Panc1 (cell line): ENCODE results near the gene MYO3B. TPM values are rescaled to one million over a fixed set of nuclear protein-coding genes. Genes with fewer than 3 reads are reported as not detected.

ENCODE experiments used
- ATAC-seq: fragments of 200-7000 bp; cut with Tn5 transposase; 2 replicates; pipeline ENCODE4 v1.9.1; 2020; ENCODE audit warnings: mild to moderate bottlenecking, moderate library complexity
- BruUV-seq: library from RNA; stranded (reverse); fragments of 400-500 nt; replicated peaks from 2 replicates; lab custom pipeline; 2021; lab: Mats Ljungman, UMichigan
- CTCF ChIA-PET: fragments of 300-600 bp; sonication (Branson Sonifier 250); formaldehyde crosslinking; loops from one replicate; lab custom pipeline; 2022; ENCODE audit warnings: antibody characterized with exemption; lab: Charles Lee
- POLR2A ChIA-PET: fragments of 300-600 bp; sonication (Branson Sonifier 250); formaldehyde crosslinking; loops from one replicate; lab custom pipeline; 2022; ENCODE audit warnings: antibody characterized with exemption; lab: Charles Lee
- DNase-seq: peaks from one replicate; pipeline ENCODE4 v3.0.0-alpha.2; 2010; ENCODE audit warnings: low read depth, low spot score
- H3K27ac ChIP-seq: 2 replicates; pipeline ENCODE4 v1.5.1; 2011; ENCODE audit warnings: mild to moderate bottlenecking, low read length, inconsistent platforms
- H3K27me3 ChIP-seq: fragments of 200-500 bp; sonication (Bioruptor generic); 2 replicates; pipeline ENCODE4 v1.6.0; 2014; ENCODE audit warnings: low read length, inconsistent platforms; ENCODE audit not compliant: control insufficient read depth, insufficient read depth
- H3K36me3 ChIP-seq: fragments of 200-500 bp; sonication (Bioruptor generic); 2 replicates; pipeline ENCODE4 v1.5.1; 2014; ENCODE audit warnings: inconsistent platforms, mild to moderate bottlenecking, low read length, moderate library complexity; ENCODE audit not compliant: control insufficient read depth, insufficient read depth
- H3K4me1 ChIP-seq: 2 replicates; pipeline ENCODE4 v1.5.1; 2011; ENCODE audit warnings: inconsistent platforms, mild to moderate bottlenecking, low read length, moderate library complexity; ENCODE audit not compliant: control insufficient read depth, insufficient read depth
- H3K4me3 ChIP-seq, 2 experiments: 2 replicates each; pipeline ENCODE4 v1.5.1; 2011 to 2012; ENCODE audit warnings: low read depth in 2 of 2, low read length in 2 of 2, mild to moderate bottlenecking in 2 of 2, inconsistent platforms in 1 of 2, moderate library complexity in 1 of 2
- H3K9me3 ChIP-seq: fragments of 200-500 bp; sonication (Bioruptor generic); 2 replicates; pipeline ENCODE4 v1.5.1; 2014; ENCODE audit warnings: low read depth, mild to moderate bottlenecking, inconsistent platforms, low read length, moderate library complexity; ENCODE audit not compliant: control insufficient read depth, insufficient read depth
- POLR2AphosphoS5 ChIP-seq: IDR thresholded peaks from 2 replicates; pipeline ENCODE4 v1.6.1; 2012; ENCODE audit warnings: mild to moderate bottlenecking, low read depth, low read length, moderate library complexity
- SIN3A ChIP-seq: IDR thresholded peaks from 2 replicates; pipeline ENCODE4 v1.6.1; 2012; ENCODE audit warnings: low read depth, mild to moderate bottlenecking, low read length, moderate library complexity, borderline replicate concordance; ENCODE audit not compliant: insufficient read depth
- TCF7L2 ChIP-seq: IDR thresholded peaks from 2 replicates; pipeline ENCODE4 v1.6.1; 2011; ENCODE audit warnings: mild to moderate bottlenecking, low read depth, low read length, inconsistent platforms
- in situ Hi-C: cut with HindIII; loops from 2 replicates; pipeline ENCODE4 v1.10.0; 2016; ENCODE audit warnings: low sequenced_read_pairs, low pct_unique_long_range_greater_than_20kb
- intact Hi-C: fragments of 100-400 bp; cut with micrococcal nuclease; formaldehyde crosslinking; loops from one replicate; pipeline ENCODE4 v1.10.0; 2022; ENCODE audit not compliant: unreplicated experiment
- total RNA-seq: library from RNA; stranded (reverse); gene quantifications from one replicate; pipeline ENCODE4 v1.2.1, GENCODE V29; 2021; ENCODE audit not compliant: unreplicated experiment
- TF ChIP-seq, protein P1 (sequence below), 2 experiments: IDR thresholded peaks; 2 replicates each; pipeline ENCODE4 v1.6.1; 2011 to 2012; ENCODE audit warnings: low read depth in 2 of 2, control low read depth in 1 of 2, low read length in 1 of 2, mild to moderate bottlenecking in 1 of 2, moderate library complexity in 1 of 2; ENCODE audit not compliant: insufficient read depth in 1 of 2
- TF ChIP-seq, protein P2 (sequence below): fragments of 450-650 bp; IDR thresholded peaks from 2 replicates; pipeline ENCODE4 v1.5.1; 2017; ENCODE audit warnings: mild to moderate bottlenecking

MYO3B gene
- total RNA-seq, 1 experiment from 2014 or later, result 0.05 TPM

DNA sequence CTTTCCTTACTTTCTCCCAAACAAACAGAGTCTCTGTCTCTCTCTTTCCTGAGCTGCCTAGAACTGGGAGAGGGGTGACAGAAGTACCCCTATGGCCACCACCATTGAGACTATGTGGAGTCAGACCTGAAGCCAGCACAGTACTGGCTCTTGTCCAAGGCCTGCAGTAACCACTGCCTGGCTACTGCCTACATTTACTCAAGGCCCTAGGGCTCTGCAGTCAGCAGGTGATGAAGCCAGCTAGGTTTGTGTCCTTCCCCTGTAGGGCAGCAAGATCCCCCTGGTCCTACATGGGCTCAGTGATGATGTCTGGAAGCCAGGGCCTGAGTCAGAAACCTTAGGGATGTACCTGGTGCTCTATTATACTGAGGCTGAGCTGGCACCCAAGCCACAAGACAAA lies 12.2 kb downstream of the MYO3B start:
- BruUV-seq, result no TSS peak
- Histone ChIP-seq H3K4me1 (no peaks in the 10 kb centered on the region), H3K27ac (no peak overlapping the region), H3K36me3 (no peaks in the 10 kb centered on the region), H3K4me3 (no peak overlapping the region), H3K27me3 (no peaks in the 10 kb centered on the region), H3K9me3 (no peaks in the 10 kb centered on the region; the same call in 1 of the 2 replicates)
- in situ Hi-C loops (no loop called here), intact Hi-C loops (no loop called here)
- TF ChIP-seq POLR2AphosphoS5, result no peak
- no peak for TF ChIP-seq TCF7L2
- TF ChIP-seq, protein P1, sequence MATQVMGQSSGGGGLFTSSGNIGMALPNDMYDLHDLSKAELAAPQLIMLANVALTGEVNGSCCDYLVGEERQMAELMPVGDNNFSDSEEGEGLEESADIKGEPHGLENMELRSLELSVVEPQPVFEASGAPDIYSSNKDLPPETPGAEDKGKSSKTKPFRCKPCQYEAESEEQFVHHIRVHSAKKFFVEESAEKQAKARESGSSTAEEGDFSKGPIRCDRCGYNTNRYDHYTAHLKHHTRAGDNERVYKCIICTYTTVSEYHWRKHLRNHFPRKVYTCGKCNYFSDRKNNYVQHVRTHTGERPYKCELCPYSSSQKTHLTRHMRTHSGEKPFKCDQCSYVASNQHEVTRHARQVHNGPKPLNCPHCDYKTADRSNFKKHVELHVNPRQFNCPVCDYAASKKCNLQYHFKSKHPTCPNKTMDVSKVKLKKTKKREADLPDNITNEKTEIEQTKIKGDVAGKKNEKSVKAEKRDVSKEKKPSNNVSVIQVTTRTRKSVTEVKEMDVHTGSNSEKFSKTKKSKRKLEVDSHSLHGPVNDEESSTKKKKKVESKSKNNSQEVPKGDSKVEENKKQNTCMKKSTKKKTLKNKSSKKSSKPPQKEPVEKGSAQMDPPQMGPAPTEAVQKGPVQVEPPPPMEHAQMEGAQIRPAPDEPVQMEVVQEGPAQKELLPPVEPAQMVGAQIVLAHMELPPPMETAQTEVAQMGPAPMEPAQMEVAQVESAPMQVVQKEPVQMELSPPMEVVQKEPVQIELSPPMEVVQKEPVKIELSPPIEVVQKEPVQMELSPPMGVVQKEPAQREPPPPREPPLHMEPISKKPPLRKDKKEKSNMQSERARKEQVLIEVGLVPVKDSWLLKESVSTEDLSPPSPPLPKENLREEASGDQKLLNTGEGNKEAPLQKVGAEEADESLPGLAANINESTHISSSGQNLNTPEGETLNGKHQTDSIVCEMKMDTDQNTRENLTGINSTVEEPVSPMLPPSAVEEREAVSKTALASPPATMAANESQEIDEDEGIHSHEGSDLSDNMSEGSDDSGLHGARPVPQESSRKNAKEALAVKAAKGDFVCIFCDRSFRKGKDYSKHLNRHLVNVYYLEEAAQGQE (IDR thresholded peaks at IDR 0.05; ENCODE audit: insufficient read depth in 1 of 2, low read depth in 2 of 2, low read length in 1 of 2), result no peak
- no peak for TF ChIP-seq SIN3A
- TF ChIP-seq, protein P2, sequence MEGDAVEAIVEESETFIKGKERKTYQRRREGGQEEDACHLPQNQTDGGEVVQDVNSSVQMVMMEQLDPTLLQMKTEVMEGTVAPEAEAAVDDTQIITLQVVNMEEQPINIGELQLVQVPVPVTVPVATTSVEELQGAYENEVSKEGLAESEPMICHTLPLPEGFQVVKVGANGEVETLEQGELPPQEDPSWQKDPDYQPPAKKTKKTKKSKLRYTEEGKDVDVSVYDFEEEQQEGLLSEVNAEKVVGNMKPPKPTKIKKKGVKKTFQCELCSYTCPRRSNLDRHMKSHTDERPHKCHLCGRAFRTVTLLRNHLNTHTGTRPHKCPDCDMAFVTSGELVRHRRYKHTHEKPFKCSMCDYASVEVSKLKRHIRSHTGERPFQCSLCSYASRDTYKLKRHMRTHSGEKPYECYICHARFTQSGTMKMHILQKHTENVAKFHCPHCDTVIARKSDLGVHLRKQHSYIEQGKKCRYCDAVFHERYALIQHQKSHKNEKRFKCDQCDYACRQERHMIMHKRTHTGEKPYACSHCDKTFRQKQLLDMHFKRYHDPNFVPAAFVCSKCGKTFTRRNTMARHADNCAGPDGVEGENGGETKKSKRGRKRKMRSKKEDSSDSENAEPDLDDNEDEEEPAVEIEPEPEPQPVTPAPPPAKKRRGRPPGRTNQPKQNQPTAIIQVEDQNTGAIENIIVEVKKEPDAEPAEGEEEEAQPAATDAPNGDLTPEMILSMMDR, result no peak
- DNase-seq (no peak), ATAC-seq (no peak)
- POLR2A ChIA-PET, result no interaction called here
- CTCF ChIA-PET, result no interaction called here

DNA sequence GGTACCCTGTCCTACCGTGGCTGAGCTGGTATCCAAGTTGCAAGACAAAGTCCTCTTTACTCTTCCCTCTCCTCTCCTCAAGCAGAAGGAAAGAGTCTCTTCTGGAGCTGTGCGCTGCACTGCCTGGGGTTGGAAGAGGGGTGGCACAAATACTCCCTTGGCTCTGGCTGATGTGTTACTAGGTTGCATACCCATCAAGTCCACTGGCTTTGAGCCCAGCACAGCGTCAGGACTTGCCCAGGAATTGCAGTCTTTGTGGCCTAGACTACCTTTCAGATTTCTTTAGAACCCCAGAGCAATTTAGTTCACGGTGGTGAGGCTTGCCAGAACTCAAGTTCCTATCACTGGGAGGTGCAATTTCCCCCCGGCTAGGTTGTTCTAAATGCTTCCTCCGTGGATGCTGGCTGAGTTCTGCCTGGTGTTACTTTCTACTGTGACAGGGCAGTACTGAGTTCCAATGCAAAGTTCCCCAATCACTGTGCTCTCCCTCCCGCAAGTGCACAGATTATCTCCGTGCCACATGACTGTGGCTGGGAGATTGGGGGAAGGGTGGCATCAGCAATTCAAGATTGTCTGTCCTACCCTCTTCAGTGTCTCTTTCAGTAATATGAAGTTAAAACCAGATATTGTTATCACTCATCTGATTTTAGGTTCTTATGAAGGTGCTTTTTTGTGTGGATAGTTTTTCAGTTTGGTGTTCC lies 13.4 kb downstream of the MYO3B start:
- Histone ChIP-seq H3K9me3 (no peaks in the 10 kb centered on the region; the same call in 1 of the 2 replicates), H3K27me3 (no peaks in the 10 kb centered on the region), H3K4me1 (no peaks in the 10 kb centered on the region), H3K27ac (no peak overlapping the region), H3K36me3 (no peaks in the 10 kb centered on the region), H3K4me3 (no peak overlapping the region)
- ChIA-PET POLR2A (no interaction called here), CTCF (no interaction called here)
- in situ Hi-C loops (no loop called here), intact Hi-C loops (no loop called here)
- no TSS peak for BruUV-seq
- DNase-seq, result no peak
- ATAC-seq, result no peak
- TF ChIP-seq, protein P2, result no peak
- TF ChIP-seq, protein P1 (IDR thresholded peaks at IDR 0.05; ENCODE audit: insufficient read depth in 1 of 2, low read depth in 2 of 2, low read length in 1 of 2), result no peak
- no peak for TF ChIP-seq POLR2AphosphoS5
